GM23338 (cell line): ENCODE data around the gene CUBN. TPM values are rescaled to one million over a fixed set of nuclear protein-coding genes. Genes with fewer than 3 reads are reported as not detected.

ENCODE experiments used
- ATAC-seq: fragments of 200-7000 bp; cut with Tn5 transposase; 3 replicates; pipeline ENCODE4 v1.9.1; 2020
- DNase-seq: peaks from one replicate; pipeline ENCODE4 v3.0.0-alpha.2; 2015; ENCODE audit warnings: low spot score
- H2AFZ ChIP-seq: fragments of 200-600 bp; sonication (generic); 2 replicates; pipeline ENCODE4 v1.8.0; 2016; ENCODE audit warnings: antibody characterized with exemption, mild to moderate bottlenecking, moderate library complexity
- H3F3A ChIP-seq: fragments of 200-600 bp; sonication (generic); replicated peaks from 2 replicates; pipeline ENCODE4 v1.8.0; 2017; ENCODE audit warnings: antibody characterized with exemption, mixed run types, low read depth
- H3K27ac ChIP-seq: fragments of 200-600 bp; sonication (generic); 2 replicates; pipeline ENCODE4 v1.6.1; 2016; ENCODE audit warnings: low read depth
- H3K27me3 ChIP-seq: fragments of 200-600 bp; sonication (generic); 2 replicates; pipeline ENCODE4 v1.8.0; 2016; ENCODE audit warnings: mild to moderate bottlenecking, mixed run types, moderate library complexity; ENCODE audit not compliant: insufficient read depth
- H3K36me3 ChIP-seq: fragments of 200-600 bp; sonication (generic); 2 replicates; pipeline ENCODE4 v1.8.0; 2016; ENCODE audit warnings: mild to moderate bottlenecking; ENCODE audit not compliant: insufficient read depth
- H3K4me1 ChIP-seq: fragments of 200-600 bp; sonication (generic); 2 replicates; pipeline ENCODE4 v1.8.0; 2016; ENCODE audit warnings: mild to moderate bottlenecking, moderate library complexity; ENCODE audit not compliant: insufficient read depth
- H3K4me2 ChIP-seq: fragments of 200-600 bp; sonication (generic); 2 replicates; pipeline ENCODE4 v1.7.1; 2017; ENCODE audit warnings: mixed run types
- H3K4me3 ChIP-seq: fragments of 200-600 bp; sonication (generic); 2 replicates; pipeline ENCODE4 v1.6.1; 2016; ENCODE audit warnings: mixed run types
- H3K79me2 ChIP-seq: fragments of 200-600 bp; sonication (generic); replicated peaks from 2 replicates; pipeline ENCODE4 v1.8.0; 2017; ENCODE audit warnings: mild to moderate bottlenecking; ENCODE audit not compliant: insufficient read depth
- H3K9me2 ChIP-seq: fragments of 200-600 bp; sonication (generic); 2 replicates; pipeline ENCODE4 v1.8.0; 2017; ENCODE audit not compliant: insufficient read depth
- H4K20me1 ChIP-seq: fragments of 200-600 bp; sonication (generic); replicated peaks from 2 replicates; pipeline ENCODE4 v1.8.0; 2017; ENCODE audit warnings: mild to moderate bottlenecking; ENCODE audit not compliant: insufficient read depth
- H3K27ac Mint-ChIP-seq: 2 replicates; pipeline ENCODE4 v1.8.0; 2020; ENCODE audit warnings: inconsistent platforms, mild to moderate bottlenecking, moderate library complexity, mixed read lengths
- H3K27me3 Mint-ChIP-seq: 3 replicates; pipeline ENCODE4 v1.8.0; 2022; ENCODE audit warnings: low read depth, mild to moderate bottlenecking, moderate library complexity, mixed read lengths, inconsistent platforms; ENCODE audit not compliant: insufficient read depth, poor library complexity
- H3K36me3 Mint-ChIP-seq: 3 replicates; pipeline ENCODE4 v1.8.0; 2021; ENCODE audit warnings: low read depth, mild to moderate bottlenecking, inconsistent platforms, moderate library complexity, mixed read lengths
- H3K4me1 Mint-ChIP-seq: 3 replicates; pipeline ENCODE4 v1.8.0; 2020; ENCODE audit warnings: mild to moderate bottlenecking, inconsistent platforms, mixed read lengths
- H3K4me3 Mint-ChIP-seq: 3 replicates; pipeline ENCODE4 v1.8.0; 2021; ENCODE audit warnings: moderate library complexity, mild to moderate bottlenecking, inconsistent platforms, mixed read lengths
- H3K9me3 Mint-ChIP-seq: 3 replicates; pipeline ENCODE4 v1.8.0; 2020; ENCODE audit warnings: moderate library complexity, mild to moderate bottlenecking, inconsistent platforms, mixed read lengths
- ETS1 ChIP-seq: IDR thresholded peaks from 2 replicates; pipeline ENCODE4 v1.6.1; 2016; ENCODE audit warnings: antibody characterized with exemption
- EZH2 ChIP-seq: fragments of 200-600 bp; sonication (generic); IDR thresholded peaks from one replicate; pipeline ENCODE4 v1.8.0; 2017; ENCODE audit warnings: antibody characterized with exemption, mild to moderate bottlenecking, low read depth; ENCODE audit not compliant: unreplicated experiment
- JUNB ChIP-seq: IDR thresholded peaks from one replicate; pipeline ENCODE4 v1.6.1; 2016; ENCODE audit warnings: antibody characterized with exemption; ENCODE audit not compliant: unreplicated experiment
- NANOG ChIP-seq: IDR thresholded peaks from 2 replicates; pipeline ENCODE4 v1.6.1; 2016; ENCODE audit warnings: antibody characterized with exemption, borderline replicate concordance
- STAT1 ChIP-seq: IDR thresholded peaks from one replicate; pipeline ENCODE4 v1.6.1; 2016; ENCODE audit warnings: antibody characterized with exemption; ENCODE audit not compliant: unreplicated experiment
- ZNF462 ChIP-seq: fragments of 250-450 bp; sonication (Bioruptor Pico); IDR thresholded peaks from 2 replicates; pipeline ENCODE4 v1.5.0; 2020; ENCODE audit warnings: mild to moderate bottlenecking, moderate library complexity
- polyA plus RNA-seq: library from polyadenylated mRNA; unstranded; fragments of >200 nt; fragmentation: Nextera tagmentation; extraction: Ambion mirVana; gene quantifications from 2 replicates; pipeline ENCODE4 v1.2.1, GENCODE V29; 2016
- total RNA-seq: library from RNA; depleted of rRNA; stranded (reverse); fragments of >200 nt; shearing (Covaris generic); gene quantifications from 2 replicates; pipeline ENCODE4 v1.2.3, GENCODE V29; 2014

Gene CUBN
- total and polyA plus RNA-seq, 2 experiments from 2014 or later = 0.06 to 1.8 TPM

- no peak overlapping the region for H3K27ac Mint-ChIP-seq
Measured at GRCh38 chr10:16947069-16947468, 182.5 kb downstream of the CUBN start.

GRCh38 chr10:16945593-16945992 is 184.0 kb downstream of the CUBN start:
- no peak overlapping the region for H3K27ac Mint-ChIP-seq
- H3K27me3 ChIP-seq = no peaks in the 10 kb centered on the region
- no peak overlapping the region for H3K4me3 ChIP-seq
- DNase-seq = no peak
- H3K4me1 ChIP-seq = 0 out of 2 replicates have a peak, but pooled peaks cover 9% of the 10 kb centered on the region
- H4K20me1 ChIP-seq = no peaks in the 10 kb centered on the region
- H3F3A ChIP-seq = no peaks in the 10 kb centered on the region
- peaks cover 18% of the 10 kb centered on the region for H3K4me1 Mint-ChIP-seq
- no peaks in the 10 kb centered on the region for H3K79me2 ChIP-seq
- no peak for TF ChIP-seq ZNF462 (CRISPR knock-in tag)
- TF ChIP-seq NANOG = no peak
- no peak for TF ChIP-seq EZH2
- TF ChIP-seq STAT1 = no peak
- TF ChIP-seq ETS1 = no peak
- no peak for TF ChIP-seq JUNB
- H3K36me3 ChIP-seq = no peaks in the 10 kb centered on the region
- ATAC-seq = no peak
- H3K27ac ChIP-seq = no peak overlapping the region
- no peaks in the 10 kb centered on the region for H3K36me3 Mint-ChIP-seq
- H3K27me3 Mint-ChIP-seq = no peaks in the 10 kb centered on the region
- no peaks in the 10 kb centered on the region for H3K9me3 Mint-ChIP-seq
- 0 out of 2 replicates have a peak overlapping the region, but pooled peaks have one; percentile 29 for H2AFZ ChIP-seq
- H3K9me2 ChIP-seq = no peaks in the 10 kb centered on the region; the same call in 1 of the 2 replicates
- no peak overlapping the region for H3K4me2 ChIP-seq
- H3K4me3 Mint-ChIP-seq = no peak overlapping the region

More at GRCh38 chr10:16947069-16947468, 182.5 kb downstream of the CUBN start:
- no peaks in the 10 kb centered on the region for H3F3A ChIP-seq
- no peak overlapping the region for H2AFZ ChIP-seq
- DNase-seq (no peak), ATAC-seq (no peak)
- no peaks in the 10 kb centered on the region for H3K36me3 ChIP-seq
- no peaks in the 10 kb centered on the region for H4K20me1 ChIP-seq
- no peaks in the 10 kb centered on the region for H3K9me3 Mint-ChIP-seq
- no peaks in the 10 kb centered on the region for H3K79me2 ChIP-seq
- H3K27me3 ChIP-seq = no peaks in the 10 kb centered on the region
- no peak for TF ChIP-seq NANOG
- H3K4me2 ChIP-seq = no peak overlapping the region
- H3K9me2 ChIP-seq = no peaks in the 10 kb centered on the region; the same call in 1 of the 2 replicates
- no peak overlapping the region for H3K4me3 Mint-ChIP-seq
- H3K4me1 ChIP-seq = 0 out of 2 replicates have a peak, but pooled peaks cover 9% of the 10 kb centered on the region
- H3K27me3 Mint-ChIP-seq = no peaks in the 10 kb centered on the region
- H3K36me3 Mint-ChIP-seq = no peaks in the 10 kb centered on the region
- peaks cover 31% of the 10 kb centered on the region for H3K4me1 Mint-ChIP-seq
- no peak overlapping the region for H3K4me3 ChIP-seq
- no peak overlapping the region for H3K27ac ChIP-seq
